ENCODE measurements around the gene PTPRC.
A peak's percentile ranks its signal among the peaks of the same experiment; 100 is the strongest.

PTPRC gene

DNA sequence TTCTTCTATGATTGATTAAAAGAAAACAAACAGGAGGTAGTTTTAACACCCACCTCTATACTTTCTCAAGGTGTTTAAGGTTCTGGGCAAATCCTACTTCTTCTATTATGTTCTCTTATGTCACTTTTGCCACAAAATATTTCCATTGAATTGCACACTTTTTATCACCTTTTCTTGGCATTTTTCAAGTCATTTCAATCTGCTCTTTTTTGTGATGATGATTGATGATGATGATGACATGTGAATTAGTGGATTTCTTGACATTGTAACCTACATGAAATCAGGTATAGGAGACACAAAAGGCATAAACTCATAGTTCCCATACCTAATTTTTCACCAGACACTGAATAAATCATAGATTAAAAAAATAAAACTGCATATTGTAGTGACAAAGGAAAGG lies 4.1 kb downstream of the PTPRC start:
- peaks cover 38% of the 10 kb centered on the region for H3K4me1 Mint-ChIP-seq
- CTCF ChIA-PET: interaction anchor here (1.0 to 1.5 kb wide), 2 partner anchors 22 to 50 kb away, joined by 3 to 5 read pairs; no protein-coding TSS in a partner anchor
- H3K9me3 Mint-ChIP-seq: no peaks in the 10 kb centered on the region
- DNase-seq: no peak
- H3K36me3 Mint-ChIP-seq: peaks cover 57% of the 10 kb centered on the region
- H3K27me3 Mint-ChIP-seq: no peaks in the 10 kb centered on the region
- H3K27ac Mint-ChIP-seq: peak overlapping the region; percentile 97
- peak overlapping the region; percentile 92 for H3K4me3 Mint-ChIP-seq

DNA sequence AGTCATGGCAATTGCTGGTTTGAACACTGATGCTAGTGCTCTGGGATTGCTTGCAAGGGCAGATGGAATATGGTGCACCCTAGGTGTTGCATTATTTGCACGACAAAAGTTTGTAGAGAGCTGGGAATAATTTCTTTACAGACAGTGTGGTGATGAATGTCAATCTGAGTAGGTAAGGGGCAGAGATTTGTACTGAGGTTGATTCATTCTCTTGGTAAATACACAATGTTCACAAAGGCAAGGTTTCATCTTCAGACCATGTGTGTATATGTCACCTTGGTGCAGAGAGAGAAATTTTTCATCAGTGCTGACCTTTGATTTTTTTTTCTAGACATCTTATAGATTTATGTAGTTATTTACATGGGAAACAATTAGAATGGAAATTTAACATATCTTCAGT lies 5.0 kb downstream of the PTPRC start:
- Mint-ChIP-seq H3K27me3 (no peaks in the 10 kb centered on the region), H3K9me3 (no peaks in the 10 kb centered on the region), H3K36me3 (peaks cover 65% of the 10 kb centered on the region), H3K27ac (peak overlapping the region; percentile 59), H3K4me1 (peaks cover 41% of the 10 kb centered on the region), H3K4me3 (peak overlapping the region; percentile 92)
- CTCF ChIA-PET: no interaction called here
- no peak for DNase-seq

DNA sequence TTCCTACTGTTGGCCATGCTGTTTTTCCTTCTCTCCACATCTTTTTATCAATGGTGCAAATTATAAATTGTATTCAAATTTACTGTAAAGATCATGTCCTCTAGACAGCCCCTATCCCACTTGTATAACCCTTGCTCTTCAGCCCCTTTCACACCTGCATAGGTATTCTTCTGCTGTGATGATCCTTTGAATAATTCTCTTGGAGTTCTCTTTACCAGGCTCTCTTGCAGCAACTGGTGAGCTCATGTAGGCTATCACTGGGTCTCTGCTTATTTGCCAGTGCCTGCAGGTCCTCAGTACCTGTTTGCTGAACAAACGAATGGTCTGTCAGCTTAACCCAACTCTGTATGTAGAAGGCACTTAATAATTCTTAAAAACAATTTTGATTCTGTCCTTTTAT lies 8.2 kb downstream of the PTPRC start:
- Mint-ChIP-seq H3K27me3 (no peaks in the 10 kb centered on the region), H3K27ac (peak overlapping the region; percentile 19), H3K9me3 (no peaks in the 10 kb centered on the region), H3K36me3 (peaks cover 71% of the 10 kb centered on the region), H3K4me3 (peak overlapping the region; percentile 69), H3K4me1 (peaks cover 71% of the 10 kb centered on the region)
- DNase-seq: no peak
- CTCF ChIA-PET: interaction anchor here (0.9 to 1.5 kb wide), 3 partner anchors 9 to 12 kb away, joined by 3 to 4 read pairs (median 4); partner anchors contain the start of gene PTPRC

GRCh38 chr1:198648592-198648991 lies 9.8 kb downstream of the PTPRC start:
- Mint-ChIP-seq H3K4me1 (peaks cover 76% of the 10 kb centered on the region), H3K36me3 (peaks cover 63% of the 10 kb centered on the region), H3K4me3 (peak overlapping the region; percentile 51), H3K27ac (peak overlapping the region; percentile 81), H3K27me3 (no peaks in the 10 kb centered on the region), H3K9me3 (no peaks in the 10 kb centered on the region)
- no peak for DNase-seq
- CTCF ChIA-PET: interaction anchor here (1.1 kb wide), 1 partner anchor 33 kb away, joined by 6 read pairs; no protein-coding TSS in a partner anchor

GRCh38 chr1:198649232-198649967 lies 10.6 kb downstream of the PTPRC start:
- CTCF ChIA-PET: interaction anchor here (1.1 to 3.3 kb wide), 3 partner anchors 28 to 93 kb away, joined by 3 to 17 read pairs (median 16); no protein-coding TSS in a partner anchor
- H3K27me3 Mint-ChIP-seq: no peaks in the 10 kb centered on the region
- peaks cover 78% of the 10 kb centered on the region for H3K4me1 Mint-ChIP-seq
- H3K27ac Mint-ChIP-seq: peak overlapping the region; percentile 81
- peaks cover 58% of the 10 kb centered on the region for H3K36me3 Mint-ChIP-seq
- DNase-seq: no peak
- peak overlapping the region; percentile 51 for H3K4me3 Mint-ChIP-seq
- no peaks in the 10 kb centered on the region for H3K9me3 Mint-ChIP-seq

GRCh38 chr1:198649968-198650338 lies 11.1 kb downstream of the PTPRC start:
- Mint-ChIP-seq H3K27ac (peak overlapping the region; percentile 81), H3K27me3 (no peaks in the 10 kb centered on the region), H3K9me3 (no peaks in the 10 kb centered on the region), H3K36me3 (peaks cover 56% of the 10 kb centered on the region), H3K4me3 (peak overlapping the region; percentile 51), H3K4me1 (peaks cover 76% of the 10 kb centered on the region)
- DNase-seq: no peak
- CTCF ChIA-PET: interaction anchor here (1.1 to 3.3 kb wide), 4 partner anchors 28 to 93 kb away, joined by 3 to 17 read pairs (median 10); no protein-coding TSS in a partner anchor

GRCh38 chr1:198650506-198650905 lies 11.7 kb downstream of the PTPRC start:
- Mint-ChIP-seq H3K36me3 (peaks cover 54% of the 10 kb centered on the region), H3K27me3 (no peaks in the 10 kb centered on the region), H3K9me3 (no peaks in the 10 kb centered on the region), H3K4me3 (peak overlapping the region; percentile 51), H3K4me1 (peaks cover 74% of the 10 kb centered on the region), H3K27ac (peak overlapping the region; percentile 81)
- DNase-seq: no peak
- CTCF ChIA-PET: interaction anchor here (1.0 to 3.3 kb wide), 4 partner anchors 9 to 34 kb away, joined by 3 to 17 read pairs (median 10); no protein-coding TSS in a partner anchor

DNA sequence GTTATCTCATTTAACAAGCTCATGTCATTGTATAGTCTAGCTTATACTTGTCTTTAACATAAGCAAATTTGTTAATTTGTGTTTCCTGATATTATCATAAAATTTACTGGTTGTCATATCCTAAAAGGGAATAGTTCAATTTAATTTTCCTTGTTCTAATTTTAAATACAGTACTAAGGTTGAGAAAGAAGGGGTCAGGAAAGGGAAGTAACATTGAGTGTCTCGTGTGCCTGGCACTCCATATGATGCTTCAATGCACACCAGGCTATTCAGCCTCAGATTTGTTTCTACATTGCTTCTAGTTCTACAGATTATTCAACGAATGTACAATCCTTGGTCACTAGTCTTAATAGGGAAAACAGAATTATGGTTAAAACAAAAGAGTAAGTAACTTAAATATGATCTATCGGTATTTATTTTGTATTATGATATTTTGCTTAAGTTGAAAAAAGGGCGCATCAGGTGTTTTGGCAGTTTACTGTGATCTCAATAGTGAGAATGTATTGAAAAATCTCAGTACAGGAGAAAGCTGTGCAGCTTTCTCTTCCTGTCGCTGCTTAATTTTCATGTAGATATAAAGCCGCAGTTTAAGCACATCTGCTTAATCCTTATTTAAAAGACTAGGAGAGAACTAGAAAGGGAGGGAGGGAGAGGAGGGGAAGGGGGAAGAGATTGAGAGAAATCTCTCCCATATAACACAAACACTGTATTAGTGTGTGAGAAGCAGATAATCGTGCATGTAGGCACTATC lies 13.0 kb downstream of the PTPRC start:
- Mint-ChIP-seq H3K36me3 (peaks cover 56% of the 10 kb centered on the region), H3K4me3 (peak overlapping the region; percentile 59), H3K27ac (peak overlapping the region; percentile 85), H3K27me3 (no peaks in the 10 kb centered on the region), H3K9me3 (no peaks in the 10 kb centered on the region), H3K4me1 (peaks cover 79% of the 10 kb centered on the region)
- CTCF ChIA-PET: interaction anchor here (0.8 to 3.3 kb wide), 4 partner anchors 7 to 31 kb away, joined by 3 to 17 read pairs (median 10); no protein-coding TSS in a partner anchor
- DNase-seq: no peak

DNA sequence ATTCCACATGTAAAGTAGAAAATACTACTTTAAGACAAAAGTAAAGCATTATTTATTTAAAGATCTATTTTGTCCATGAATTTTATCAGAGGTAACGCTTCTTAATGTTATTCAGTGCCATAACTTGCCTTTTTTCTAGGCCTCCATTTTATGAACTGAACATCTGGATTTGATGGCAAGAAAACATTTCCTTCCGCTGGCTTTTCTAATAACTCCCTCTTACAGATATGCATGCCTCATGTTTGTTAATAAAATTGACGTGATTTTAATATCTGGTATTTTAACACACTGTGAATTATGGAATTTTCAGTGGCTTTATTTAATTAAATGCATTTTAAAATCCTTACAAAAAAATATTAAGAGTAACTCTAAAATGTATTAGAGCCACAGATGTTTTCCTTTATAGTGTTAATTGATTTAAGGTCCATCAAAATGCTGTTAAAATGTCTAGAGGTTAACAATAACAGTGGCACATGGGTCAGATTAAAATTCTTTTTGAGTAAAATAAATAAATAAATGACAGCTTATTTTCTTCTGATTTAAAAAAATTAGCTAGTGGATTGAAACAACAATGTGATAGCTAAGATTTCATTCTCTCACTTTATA lies 15.1 kb downstream of the PTPRC start:
- no peaks in the 10 kb centered on the region for H3K27me3 Mint-ChIP-seq
- CTCF ChIA-PET: no interaction called here

DNA sequence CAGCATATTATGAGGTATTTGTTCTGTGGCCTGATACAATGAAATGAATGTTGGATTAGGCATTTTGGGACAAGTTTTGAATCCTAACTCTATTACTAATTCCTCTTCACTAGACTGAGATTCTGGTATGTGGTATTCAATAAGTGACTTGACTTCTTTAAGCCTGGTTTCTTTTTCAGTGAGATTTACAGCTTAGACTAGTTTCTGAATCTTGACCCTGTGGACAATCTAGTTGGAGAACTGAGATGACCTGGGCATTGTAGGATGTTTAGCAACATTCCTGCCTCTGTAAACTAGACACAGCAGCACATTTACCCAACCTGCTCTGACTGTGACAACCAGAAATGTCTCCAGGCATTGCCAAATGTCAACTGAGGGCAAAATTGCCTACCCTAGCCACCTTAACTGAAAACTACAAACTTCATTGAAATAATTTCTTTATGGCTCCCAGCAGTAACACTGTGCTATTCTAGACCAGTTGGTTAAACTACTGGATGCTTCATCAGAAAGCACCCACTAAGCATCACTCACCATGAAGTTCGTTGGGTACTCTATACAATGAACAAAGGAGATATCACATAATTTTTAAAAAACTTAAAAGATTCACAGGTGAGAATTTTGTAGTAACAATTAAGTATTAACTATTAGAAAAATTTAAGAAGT lies 16.8 kb downstream of the PTPRC start:
- H3K27me3 Mint-ChIP-seq: no peaks in the 10 kb centered on the region
- CTCF ChIA-PET: interaction anchor here (1.7 to 2.1 kb wide), 2 partner anchors 12 to 26 kb away, joined by 5 read pairs; no protein-coding TSS in a partner anchor
- no peak for DNase-seq
- H3K4me3 Mint-ChIP-seq: peak overlapping the region; percentile 58
- peaks cover 46% of the 10 kb centered on the region for H3K36me3 Mint-ChIP-seq
- no peaks in the 10 kb centered on the region for H3K9me3 Mint-ChIP-seq
- H3K27ac Mint-ChIP-seq: peak overlapping the region; percentile 80
- H3K4me1 Mint-ChIP-seq: peaks cover 79% of the 10 kb centered on the region

More for the DNA sequence above, 15.1 kb downstream of the PTPRC start:
- Mint-ChIP-seq H3K27ac (peak overlapping the region; percentile 42), H3K36me3 (peaks cover 56% of the 10 kb centered on the region), H3K9me3 (no peaks in the 10 kb centered on the region), H3K4me3 (peak overlapping the region; percentile 6), H3K4me1 (peaks cover 83% of the 10 kb centered on the region)
- no peak for DNase-seq

DNA sequence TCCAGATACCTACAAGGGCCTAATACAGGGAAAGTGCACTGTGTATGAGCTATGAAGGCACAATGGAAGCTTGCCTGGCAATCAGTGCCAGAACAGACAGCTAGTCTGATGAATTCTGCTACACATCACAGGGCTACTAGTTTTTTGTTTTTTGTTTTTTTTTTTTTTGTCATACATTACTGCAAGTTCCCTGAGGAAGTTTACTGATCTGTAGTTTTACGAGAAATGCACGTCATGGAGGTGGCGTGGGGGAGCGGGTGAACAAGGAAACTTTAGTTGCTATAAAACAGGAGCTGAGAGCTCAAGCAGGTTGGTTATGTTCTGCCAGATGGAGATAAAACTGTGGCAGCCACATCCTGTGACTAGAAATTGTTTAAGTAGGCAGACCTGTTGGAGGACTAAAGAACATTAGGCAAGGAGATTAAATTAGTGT lies 17.7 kb downstream of the PTPRC start:
- peaks cover 46% of the 10 kb centered on the region for H3K36me3 Mint-ChIP-seq
- CTCF ChIA-PET: interaction anchor here (1.7 to 2.1 kb wide), 2 partner anchors 11 to 25 kb away, joined by 5 read pairs; no protein-coding TSS in a partner anchor
- peaks cover 76% of the 10 kb centered on the region for H3K4me1 Mint-ChIP-seq
- H3K4me3 Mint-ChIP-seq: peak overlapping the region; percentile 63
- H3K27me3 Mint-ChIP-seq: no peaks in the 10 kb centered on the region
- peak; percentile 81 for DNase-seq
- H3K9me3 Mint-ChIP-seq: no peaks in the 10 kb centered on the region
- H3K27ac Mint-ChIP-seq: peak overlapping the region; percentile 94

GRCh38 chr1:198657550-198658064 lies 18.8 kb downstream of the PTPRC start:
- peak; percentile 51 for DNase-seq
- CTCF ChIA-PET: interaction anchor here (0.6 kb wide), 1 partner anchor 20 kb away, joined by 3 read pairs; no protein-coding TSS in a partner anchor
- Mint-ChIP-seq H3K4me3 (peak overlapping the region; percentile 68), H3K27me3 (no peaks in the 10 kb centered on the region), H3K9me3 (no peaks in the 10 kb centered on the region), H3K27ac (peak overlapping the region; percentile 94), H3K4me1 (peaks cover 73% of the 10 kb centered on the region), H3K36me3 (peaks cover 41% of the 10 kb centered on the region)
